ENCODE data around the gene PIN1.

Gene PIN1

DNA sequence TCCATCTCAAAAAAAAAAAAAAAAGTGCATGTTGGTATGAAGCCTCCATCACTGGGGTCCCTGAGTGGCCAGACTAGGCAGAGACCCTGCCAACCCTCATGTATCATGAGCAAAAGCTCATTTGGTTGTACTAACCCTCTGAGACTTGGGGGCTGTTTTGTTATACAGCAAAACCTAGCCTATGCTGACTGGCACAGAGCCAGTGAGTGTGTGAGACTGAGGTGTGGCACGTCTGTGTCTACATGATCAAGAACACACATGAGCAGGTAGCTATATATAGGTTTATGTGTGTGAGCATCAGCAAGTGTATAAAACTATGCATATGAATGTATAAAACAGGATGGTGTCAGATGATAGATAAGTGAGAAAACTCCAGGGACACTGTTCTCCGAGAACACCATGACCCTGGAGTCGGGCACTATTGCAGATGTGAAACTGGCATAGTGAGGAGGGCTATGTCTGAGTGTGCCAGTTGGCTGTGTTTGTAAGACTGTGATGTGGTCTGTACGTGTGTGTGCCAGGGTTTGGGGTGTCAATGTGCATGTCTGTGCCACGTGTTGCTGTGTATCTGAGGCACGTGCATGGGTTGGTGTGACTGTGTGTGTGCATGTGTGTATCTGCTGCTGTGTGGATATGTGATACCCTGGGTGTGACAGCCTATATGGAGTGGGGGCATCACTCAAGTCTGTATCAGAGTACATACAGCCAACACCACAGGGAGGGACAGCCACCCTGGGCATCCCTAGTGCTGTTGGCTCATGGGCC is 56.7 kb downstream of the PIN1 start:
- DNase-seq: no peak
